ENCODE data around the gene CD200R1.

The CD200R1 gene

DNA sequence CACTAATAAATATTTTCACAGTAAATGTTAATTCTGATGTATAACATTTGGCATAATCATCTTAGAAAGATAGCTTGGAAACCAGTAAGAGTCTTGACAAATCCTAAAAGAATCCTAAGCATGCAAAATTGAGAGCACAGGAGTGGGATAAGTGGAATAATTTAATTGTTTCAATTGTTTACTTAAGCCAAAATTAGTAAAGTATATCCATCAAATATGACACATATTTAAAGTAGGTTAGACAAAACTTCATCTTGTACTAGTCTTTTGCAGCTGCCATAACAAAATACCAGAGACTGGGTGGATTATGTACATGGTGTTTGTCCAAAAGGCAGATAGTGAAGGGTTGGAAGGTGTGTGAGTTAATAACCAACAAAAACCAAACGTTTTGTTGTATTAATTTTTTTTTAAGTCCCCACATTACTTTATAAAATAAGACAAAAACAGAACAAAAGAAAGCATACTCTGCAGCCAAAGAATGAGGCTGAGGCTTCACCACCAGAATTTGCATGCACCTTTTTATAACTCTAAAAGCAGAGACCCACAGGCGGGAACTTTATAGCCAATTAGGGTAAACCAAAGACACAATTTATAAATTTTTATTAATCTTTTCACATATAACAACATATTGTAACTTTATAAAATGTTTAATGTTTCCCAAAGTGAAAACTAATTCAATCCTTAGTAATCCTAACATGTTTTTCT, 86.4 kb downstream of the CD200R1 start:
- no peak for DNase-seq (ENCODE audit: low read depth)

GRCh38 chr3:112884678-112885290, 90.1 kb downstream of the CD200R1 start:
- DNase-seq (ENCODE audit: low read depth): no peak

- DNase-seq (ENCODE audit: low read depth): no peak
Observed at GRCh38 chr3:112881891-112882290, 93.0 kb downstream of the CD200R1 start.

- DNase-seq (ENCODE audit: low read depth): no peak
Observed at GRCh38 chr3:112875561-112875960, 99.3 kb downstream of the CD200R1 start.

DNA sequence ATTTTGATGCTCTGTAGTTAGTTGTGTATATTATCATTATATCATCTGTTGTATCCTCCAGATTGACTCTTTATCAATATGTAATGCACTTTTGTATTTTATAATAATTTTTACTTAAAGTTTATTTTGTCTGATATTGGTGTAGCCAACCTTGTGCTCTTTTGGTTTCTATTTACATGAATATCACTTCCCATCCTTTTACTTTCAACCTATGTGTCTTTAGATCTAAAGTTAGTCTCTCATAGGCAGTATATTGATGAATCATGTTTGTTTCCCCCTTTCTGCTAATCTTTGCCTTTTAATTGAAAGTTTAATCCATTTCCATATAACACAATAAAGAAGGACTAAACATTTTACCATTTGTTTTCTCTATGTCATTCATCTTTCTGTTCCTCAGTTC, 100.2 kb downstream of the CD200R1 start:
- no peak for DNase-seq (ENCODE audit: low read depth)

DNA sequence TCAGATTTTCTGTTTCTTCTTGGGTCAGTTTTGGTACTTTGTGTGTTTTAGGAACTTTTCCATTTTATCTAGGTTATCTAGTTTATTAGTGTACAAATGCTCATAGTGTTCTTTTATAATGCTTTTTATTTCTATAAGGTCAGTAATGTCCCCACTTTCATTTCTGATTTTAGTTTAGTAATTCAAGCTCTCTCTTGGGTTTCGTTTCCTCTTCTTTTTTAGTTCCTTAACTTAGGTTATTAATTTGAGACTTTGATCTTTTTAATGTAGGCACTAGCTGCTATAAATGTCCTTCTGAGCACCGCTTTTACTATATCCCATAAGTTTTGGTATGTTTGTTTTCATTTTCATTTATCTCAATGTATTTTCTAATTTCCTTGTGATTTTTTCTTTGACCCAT, 101.3 kb downstream of the CD200R1 start:
- DNase-seq (ENCODE audit: low read depth): no peak

- no peak for DNase-seq (ENCODE audit: low read depth)
Observed at GRCh38 chr3:112871735-112872134, 103.2 kb downstream of the CD200R1 start.

Data from activated T-cell treated with anti-CD3 and anti-CD28 coated beads for 24 hours (primary cell).